ENCODE measurements around the gene SLC13A1.
"Not testable (repeated sequence)": the region's sequence is repeated elsewhere in the genome, so short reads cannot be mapped to it uniquely, and the experiment has no call there.

Gene SLC13A1

GRCh38 chr7:123122916-123123315 is 76.9 kb downstream of the SLC13A1 start:
- no peak for FAIRE-seq

GRCh38 chr7:123120286-123120685 is 79.5 kb downstream of the SLC13A1 start:
- no peak for FAIRE-seq

- no peak for FAIRE-seq
Measured at GRCh38 chr7:123115331-123115730, 84.4 kb downstream of the SLC13A1 start.

- peak; percentile 70 for FAIRE-seq
Measured at GRCh38 chr7:123114288-123114687, 85.5 kb downstream of the SLC13A1 start.

GRCh38 chr7:123112833-123113232 is 86.9 kb downstream of the SLC13A1 start:
- no peak for FAIRE-seq

- no peak for FAIRE-seq
Measured at GRCh38 chr7:123099712-123100111, 100.1 kb downstream of the SLC13A1 start.

GRCh38 chr7:123096976-123097375 is 102.8 kb downstream of the SLC13A1 start:
- FAIRE-seq = no peak

GRCh38 chr7:123096434-123096833 is 103.3 kb downstream of the SLC13A1 start:
- FAIRE-seq = peak; percentile 70

- FAIRE-seq = no peak
Measured at GRCh38 chr7:123090456-123090855, 109.3 kb downstream of the SLC13A1 start.

- FAIRE-seq = not testable (repeated sequence)
Measured at GRCh38 chr7:123086910-123087309, 112.9 kb downstream of the SLC13A1 start.

GRCh38 chr7:123084861-123085260 is 114.9 kb downstream of the SLC13A1 start:
- not testable (repeated sequence) for FAIRE-seq

- no peak for FAIRE-seq
Measured at GRCh38 chr7:123079021-123079420, 120.7 kb downstream of the SLC13A1 start.

- no peak for FAIRE-seq
Measured at GRCh38 chr7:123075838-123076467, 123.8 kb downstream of the SLC13A1 start.

- peak; percentile 62 for FAIRE-seq
Measured at GRCh38 chr7:123070702-123071286, 129.0 kb downstream of the SLC13A1 start.

- FAIRE-seq = no peak
Measured at GRCh38 chr7:123067814-123068213, 132.0 kb downstream of the SLC13A1 start.

Data from A204.1 (cell line).